Measurements from ENCODE around the gene ABL1. TPM values are rescaled to one million over a fixed set of nuclear protein-coding genes. Genes with fewer than 3 reads are reported as not detected.

ABL1 gene
- polyA plus RNA-seq, 1 of the 3 experiments (the other 2 are of a cell fraction): 24.6 TPM

- ChIA-PET CTCF (interaction anchor here (1.4 kb wide), 1 partner anchor 30 kb away, joined by 3 read pairs; no protein-coding TSS in a partner anchor), POLR2A (no interaction called here)
- WGBS (ENCODE audit: low lambda C conversion rate): 79% methylated on average over 16 of the region's 27 CpGs
- Histone ChIP-seq H3K9ac (no peak within 1 kb of the TSS), H4K20me1 (ENCODE audit: insufficient read depth) (peaks cover 20% of the 10 kb centered on the region; the same call in 1 of the 2 replicates), H3K27me3 (ENCODE audit: insufficient read depth) (no peaks in the 10 kb centered on the region), H3K27ac (ENCODE audit: low read depth in 2 of 2, low read length in 1 of 2) (no peak within 1 kb of the TSS), H3K4me1 (ENCODE audit: control insufficient read depth in 1 of 2, insufficient read depth in 2 of 2, low read depth in 1 of 2, low read length in 1 of 2) (peaks cover 0 to 3% of the 10 kb centered on the region in 2 experiments; a peak in 1 of 4 replicates), H3K79me2 (ENCODE audit: insufficient read depth) (no peaks in the 10 kb centered on the region), H3F3A (replicated peaks; ENCODE audit: insufficient read depth) (peaks cover 5% of the 10 kb centered on the region), H3K4me3 (ENCODE audit: low read depth in 2 of 2, low read length in 1 of 2) (no peak within 1 kb of the TSS), H3K9me2 (no peaks in the 10 kb centered on the region), H3K36me3 (replicated peaks in 1 of 2; ENCODE audit: control insufficient read depth in 1 of 2, insufficient read depth in 2 of 2, low read length in 1 of 2) (peaks cover 14 to 30% of the 10 kb centered on the region in 2 experiments), H2AFZ (ENCODE audit: low read depth) (no peak within 1 kb of the TSS), H3K4me2 (no peak within 1 kb of the TSS), H3K9me3 (no peaks in the 10 kb centered on the region)
- DNase-seq: no peak
- TF ChIP-seq SIN3A (IDR thresholded peaks at IDR 0.05; ENCODE audit: borderline replicate concordance, low read depth, low read length): no peak
- no peak for TF ChIP-seq RCOR1 (IDR thresholded peaks at IDR 0.05; ENCODE audit: low read length)
- TF ChIP-seq EP300 (IDR thresholded peaks at IDR 0.05; ENCODE audit: borderline replicate concordance in 1 of 2, low read depth in 1 of 2, low read length in 1 of 2): no peak
- no peak for TF ChIP-seq TAF1 (IDR thresholded peaks at IDR 0.05; ENCODE audit: borderline replicate concordance, low read depth, low read length)
- TF ChIP-seq CHD2 (IDR thresholded peaks at IDR 0.05; ENCODE audit: low read length, partially characterized antibody): no peak
- TF ChIP-seq NFIC (IDR thresholded peaks at IDR 0.05; ENCODE audit: borderline replicate concordance): no peak
- TF ChIP-seq POLR2AphosphoS5 (IDR thresholded peaks at IDR 0.05; ENCODE audit: low read depth, low read length): no peak
- no peak for TF ChIP-seq MAX (IDR thresholded peaks at IDR 0.05; ENCODE audit: low read depth)
- TF ChIP-seq JUND (IDR thresholded peaks at IDR 0.05): no peak
- no peak for TF ChIP-seq FOXM1 (IDR thresholded peaks at IDR 0.05; ENCODE audit: low read depth)
- no peak for TF ChIP-seq ZBTB33 (IDR thresholded peaks at IDR 0.05; ENCODE audit: borderline replicate concordance, low read depth)
- TF ChIP-seq MEF2A (IDR thresholded peaks at IDR 0.05; ENCODE audit: borderline replicate concordance, low read depth): no peak
- TF ChIP-seq, protein P1, sequence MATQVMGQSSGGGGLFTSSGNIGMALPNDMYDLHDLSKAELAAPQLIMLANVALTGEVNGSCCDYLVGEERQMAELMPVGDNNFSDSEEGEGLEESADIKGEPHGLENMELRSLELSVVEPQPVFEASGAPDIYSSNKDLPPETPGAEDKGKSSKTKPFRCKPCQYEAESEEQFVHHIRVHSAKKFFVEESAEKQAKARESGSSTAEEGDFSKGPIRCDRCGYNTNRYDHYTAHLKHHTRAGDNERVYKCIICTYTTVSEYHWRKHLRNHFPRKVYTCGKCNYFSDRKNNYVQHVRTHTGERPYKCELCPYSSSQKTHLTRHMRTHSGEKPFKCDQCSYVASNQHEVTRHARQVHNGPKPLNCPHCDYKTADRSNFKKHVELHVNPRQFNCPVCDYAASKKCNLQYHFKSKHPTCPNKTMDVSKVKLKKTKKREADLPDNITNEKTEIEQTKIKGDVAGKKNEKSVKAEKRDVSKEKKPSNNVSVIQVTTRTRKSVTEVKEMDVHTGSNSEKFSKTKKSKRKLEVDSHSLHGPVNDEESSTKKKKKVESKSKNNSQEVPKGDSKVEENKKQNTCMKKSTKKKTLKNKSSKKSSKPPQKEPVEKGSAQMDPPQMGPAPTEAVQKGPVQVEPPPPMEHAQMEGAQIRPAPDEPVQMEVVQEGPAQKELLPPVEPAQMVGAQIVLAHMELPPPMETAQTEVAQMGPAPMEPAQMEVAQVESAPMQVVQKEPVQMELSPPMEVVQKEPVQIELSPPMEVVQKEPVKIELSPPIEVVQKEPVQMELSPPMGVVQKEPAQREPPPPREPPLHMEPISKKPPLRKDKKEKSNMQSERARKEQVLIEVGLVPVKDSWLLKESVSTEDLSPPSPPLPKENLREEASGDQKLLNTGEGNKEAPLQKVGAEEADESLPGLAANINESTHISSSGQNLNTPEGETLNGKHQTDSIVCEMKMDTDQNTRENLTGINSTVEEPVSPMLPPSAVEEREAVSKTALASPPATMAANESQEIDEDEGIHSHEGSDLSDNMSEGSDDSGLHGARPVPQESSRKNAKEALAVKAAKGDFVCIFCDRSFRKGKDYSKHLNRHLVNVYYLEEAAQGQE (IDR thresholded peaks at IDR 0.05; ENCODE audit: low read depth, low read length): no peak
- TF ChIP-seq, protein P2, sequence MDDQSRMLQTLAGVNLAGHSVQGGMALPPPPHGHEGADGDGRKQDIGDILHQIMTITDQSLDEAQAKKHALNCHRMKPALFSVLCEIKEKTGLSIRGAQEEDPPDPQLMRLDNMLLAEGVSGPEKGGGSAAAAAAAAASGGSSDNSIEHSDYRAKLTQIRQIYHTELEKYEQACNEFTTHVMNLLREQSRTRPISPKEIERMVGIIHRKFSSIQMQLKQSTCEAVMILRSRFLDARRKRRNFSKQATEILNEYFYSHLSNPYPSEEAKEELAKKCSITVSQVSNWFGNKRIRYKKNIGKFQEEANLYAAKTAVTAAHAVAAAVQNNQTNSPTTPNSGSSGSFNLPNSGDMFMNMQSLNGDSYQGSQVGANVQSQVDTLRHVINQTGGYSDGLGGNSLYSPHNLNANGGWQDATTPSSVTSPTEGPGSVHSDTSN (IDR thresholded peaks at IDR 0.05): no peak
- no peak for TF ChIP-seq SMC3 (IDR thresholded peaks at IDR 0.05; ENCODE audit: low read depth, low read length)
- TF ChIP-seq FOSL2 (IDR thresholded peaks at IDR 0.05; ENCODE audit: borderline replicate concordance, low read depth): no peak
- no peak for TF ChIP-seq GABPA (IDR thresholded peaks at IDR 0.05; ENCODE audit: low read depth)
- TF ChIP-seq IRF3 (IDR thresholded peaks at IDR 0.05; ENCODE audit: low read depth, low read length): no peak
- no peak for TF ChIP-seq TCF12 (IDR thresholded peaks at IDR 0.05)
- no peak for TF ChIP-seq RXRA (IDR thresholded peaks at IDR 0.05; ENCODE audit: borderline replicate concordance, low read depth)
These were observed 61.4 kb downstream of the ABL1 start, which contains the start of gene QRFP for GRCh38 chr9:130896233-130897014. QRFP (minus strand) TSS chr9:130896812; CDS start chr9:130893838, 2,974 bp downstream.

Data from SK-N-SH (cell line).